Measurements from ENCODE around the gene HDAC9.
"Not testable (repeated sequence)": the region's sequence is repeated elsewhere in the genome, so short reads cannot be mapped to it uniquely, and the experiment has no call there.

Gene HDAC9

GRCh38 chr7:18703685-18704084 is 208.1 kb downstream of the HDAC9 start:
- H3K27ac Mint-ChIP-seq: no peak overlapping the region
- H3K9me3 Mint-ChIP-seq: no peaks in the 10 kb centered on the region
- no peaks in the 10 kb centered on the region for H3K4me1 Mint-ChIP-seq
- no peaks in the 10 kb centered on the region for H3K36me3 Mint-ChIP-seq
- no peaks in the 10 kb centered on the region for H3K27me3 Mint-ChIP-seq
- H3K4me3 Mint-ChIP-seq: no peak overlapping the region

- H3K27me3 Mint-ChIP-seq: no peaks in the 10 kb centered on the region
- H3K4me3 Mint-ChIP-seq: no peak overlapping the region
- no peak overlapping the region for H3K27ac Mint-ChIP-seq
- H3K36me3 Mint-ChIP-seq: no peaks in the 10 kb centered on the region
- no peaks in the 10 kb centered on the region for H3K9me3 Mint-ChIP-seq
- no peaks in the 10 kb centered on the region for H3K4me1 Mint-ChIP-seq
Observed at GRCh38 chr7:18706670-18707069, 211.1 kb downstream of the HDAC9 start.

- Mint-ChIP-seq H3K9me3 (no peaks in the 10 kb centered on the region), H3K4me1 (no peaks in the 10 kb centered on the region), H3K4me3 (no peak overlapping the region), H3K27ac (no peak overlapping the region), H3K36me3 (no peaks in the 10 kb centered on the region), H3K27me3 (no peaks in the 10 kb centered on the region)
Observed at GRCh38 chr7:18708204-18708603, 212.7 kb downstream of the HDAC9 start.

- no peak overlapping the region for H3K4me3 Mint-ChIP-seq
- H3K27ac Mint-ChIP-seq: no peak overlapping the region
- H3K4me1 Mint-ChIP-seq: no peaks in the 10 kb centered on the region
- H3K27me3 Mint-ChIP-seq: no peaks in the 10 kb centered on the region
- H3K9me3 Mint-ChIP-seq: no peaks in the 10 kb centered on the region
- no peaks in the 10 kb centered on the region for H3K36me3 Mint-ChIP-seq
Observed at GRCh38 chr7:18715988-18716387, 220.4 kb downstream of the HDAC9 start.

- H3K36me3 Mint-ChIP-seq: no peaks in the 10 kb centered on the region
- no peaks in the 10 kb centered on the region for H3K9me3 Mint-ChIP-seq
- H3K4me1 Mint-ChIP-seq: no peaks in the 10 kb centered on the region
- no peaks in the 10 kb centered on the region for H3K27me3 Mint-ChIP-seq
- H3K4me3 Mint-ChIP-seq: no peak overlapping the region
- no peak overlapping the region for H3K27ac Mint-ChIP-seq
Observed at GRCh38 chr7:18721429-18721828, 225.9 kb downstream of the HDAC9 start.

GRCh38 chr7:18724318-18724717 is 228.8 kb downstream of the HDAC9 start:
- no peaks in the 10 kb centered on the region for H3K27me3 Mint-ChIP-seq
- peaks cover 5% of the 10 kb centered on the region for H3K9me3 Mint-ChIP-seq
- H3K36me3 Mint-ChIP-seq: no peaks in the 10 kb centered on the region
- no peaks in the 10 kb centered on the region for H3K4me1 Mint-ChIP-seq
- no peak overlapping the region for H3K4me3 Mint-ChIP-seq
- no peak overlapping the region for H3K27ac Mint-ChIP-seq

GRCh38 chr7:18727115-18727870 is 231.7 kb downstream of the HDAC9 start:
- Mint-ChIP-seq H3K27ac (no peak overlapping the region), H3K27me3 (no peaks in the 10 kb centered on the region), H3K9me3 (peaks cover 11% of the 10 kb centered on the region), H3K4me3 (no peak overlapping the region), H3K36me3 (no peaks in the 10 kb centered on the region), H3K4me1 (no peaks in the 10 kb centered on the region)

- not testable (repeated sequence) for H3K4me1 Mint-ChIP-seq, H3K27me3 Mint-ChIP-seq, H3K36me3 Mint-ChIP-seq, H3K4me3 Mint-ChIP-seq, H3K27ac Mint-ChIP-seq, H3K9me3 Mint-ChIP-seq
Observed at GRCh38 chr7:18736012-18736411, 240.5 kb downstream of the HDAC9 start.

GRCh38 chr7:18740579-18740988 is 245.0 kb downstream of the HDAC9 start:
- no peak overlapping the region for H3K27ac Mint-ChIP-seq
- H3K4me3 Mint-ChIP-seq: no peak overlapping the region
- H3K9me3 Mint-ChIP-seq: no peaks in the 10 kb centered on the region
- no peaks in the 10 kb centered on the region for H3K4me1 Mint-ChIP-seq
- no peaks in the 10 kb centered on the region for H3K36me3 Mint-ChIP-seq
- no peaks in the 10 kb centered on the region for H3K27me3 Mint-ChIP-seq

- no peak overlapping the region for H3K27ac Mint-ChIP-seq
- no peaks in the 10 kb centered on the region for H3K27me3 Mint-ChIP-seq
- H3K36me3 Mint-ChIP-seq: no peaks in the 10 kb centered on the region
- no peaks in the 10 kb centered on the region for H3K9me3 Mint-ChIP-seq
- no peak overlapping the region for H3K4me3 Mint-ChIP-seq
- H3K4me1 Mint-ChIP-seq: no peaks in the 10 kb centered on the region
Observed at GRCh38 chr7:18753972-18754610, 258.5 kb downstream of the HDAC9 start.

GRCh38 chr7:18754766-18755165 is 259.2 kb downstream of the HDAC9 start:
- no peaks in the 10 kb centered on the region for H3K36me3 Mint-ChIP-seq
- no peak overlapping the region for H3K4me3 Mint-ChIP-seq
- no peaks in the 10 kb centered on the region for H3K4me1 Mint-ChIP-seq
- H3K9me3 Mint-ChIP-seq: no peaks in the 10 kb centered on the region
- H3K27ac Mint-ChIP-seq: no peak overlapping the region
- H3K27me3 Mint-ChIP-seq: no peaks in the 10 kb centered on the region

- Mint-ChIP-seq H3K27ac (no peak overlapping the region), H3K4me3 (no peak overlapping the region), H3K36me3 (no peaks in the 10 kb centered on the region), H3K27me3 (no peaks in the 10 kb centered on the region), H3K9me3 (no peaks in the 10 kb centered on the region), H3K4me1 (no peaks in the 10 kb centered on the region)
Observed at GRCh38 chr7:18755793-18756192, 260.2 kb downstream of the HDAC9 start.

GRCh38 chr7:18756378-18757050 is 261.0 kb downstream of the HDAC9 start:
- H3K4me1 Mint-ChIP-seq: no peaks in the 10 kb centered on the region
- no peak overlapping the region for H3K27ac Mint-ChIP-seq
- H3K9me3 Mint-ChIP-seq: no peaks in the 10 kb centered on the region
- no peaks in the 10 kb centered on the region for H3K27me3 Mint-ChIP-seq
- H3K36me3 Mint-ChIP-seq: no peaks in the 10 kb centered on the region
- H3K4me3 Mint-ChIP-seq: no peak overlapping the region

- Mint-ChIP-seq H3K4me3 (no peak overlapping the region), H3K4me1 (no peaks in the 10 kb centered on the region), H3K27me3 (no peaks in the 10 kb centered on the region), H3K36me3 (no peaks in the 10 kb centered on the region), H3K27ac (no peak overlapping the region), H3K9me3 (no peaks in the 10 kb centered on the region)
Observed at GRCh38 chr7:18760046-18760445, 264.5 kb downstream of the HDAC9 start.

- Mint-ChIP-seq H3K4me1 (no peaks in the 10 kb centered on the region), H3K9me3 (no peaks in the 10 kb centered on the region), H3K36me3 (no peaks in the 10 kb centered on the region), H3K4me3 (no peak overlapping the region), H3K27ac (no peak overlapping the region), H3K27me3 (no peaks in the 10 kb centered on the region)
Observed at GRCh38 chr7:18760631-18761445, 265.3 kb downstream of the HDAC9 start.

GRCh38 chr7:18762189-18762588 is 266.6 kb downstream of the HDAC9 start:
- Mint-ChIP-seq H3K9me3 (no peaks in the 10 kb centered on the region), H3K4me3 (no peak overlapping the region), H3K27ac (no peak overlapping the region), H3K27me3 (no peaks in the 10 kb centered on the region), H3K4me1 (no peaks in the 10 kb centered on the region), H3K36me3 (no peaks in the 10 kb centered on the region)
